Measurements from ENCODE around the gene SDHB. TPM values are rescaled to one million over a fixed set of nuclear protein-coding genes. Genes with fewer than 3 reads are reported as not detected.

Gene SDHB
- polyA plus RNA-seq, 3 donors: 116 to 275 (median 241) TPM

DNA sequence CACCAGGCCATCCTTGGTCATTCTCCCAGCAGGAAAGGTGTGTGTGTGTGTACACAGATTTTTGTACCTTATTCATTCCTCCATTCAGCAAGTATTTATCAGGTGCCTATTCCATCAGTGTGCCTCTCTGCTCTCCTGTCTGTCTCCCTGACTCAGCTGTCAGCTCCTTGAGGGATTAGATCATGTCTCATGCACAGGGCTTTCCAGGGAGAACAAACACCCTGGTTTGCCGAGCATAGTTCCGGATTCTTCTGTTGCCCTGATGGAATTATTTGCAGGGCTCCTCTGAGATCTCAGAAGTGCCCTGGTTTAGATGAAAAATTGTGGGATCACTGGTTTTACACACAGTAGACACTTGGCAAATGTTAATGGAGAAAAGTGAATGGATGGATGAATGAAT, 8.1 kb upstream of the SDHB start:
- peak overlapping the region; percentile 74 to 84 for H3K27ac ChIP-seq (ENCODE audit: low read depth in 1 of 2, low read length in 2 of 2)
- Mint-ChIP-seq H3K27me3 (ENCODE audit: low read depth in 3 of 3) (peaks cover 0 to 1% (median 0%) of the 10 kb centered on the region in 3 donors), H3K27ac (peak overlapping the region; percentile 86 to 95 (median 90))

DNA sequence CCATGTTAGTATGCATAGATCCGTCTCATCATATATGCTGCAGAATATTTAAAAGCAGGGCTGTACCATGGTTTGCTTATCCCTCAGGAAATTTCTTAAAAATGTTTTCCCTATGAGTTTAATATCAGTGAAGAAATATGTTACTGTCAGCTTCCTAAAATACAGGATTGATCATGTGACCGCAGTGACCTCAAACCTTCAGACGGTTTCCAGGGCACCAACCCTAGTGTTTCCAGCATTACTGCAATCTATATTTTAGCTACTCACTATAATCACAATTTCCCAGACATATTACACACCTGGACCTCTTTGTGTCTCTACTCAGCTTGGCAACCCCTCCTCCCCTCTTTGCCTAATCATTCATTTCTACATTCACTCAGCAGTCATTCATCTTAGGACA, 7.7 kb upstream of the SDHB start:
- Histone ChIP-seq H3K4me2 (replicated peaks; ENCODE audit: extremely low read depth, low read length, poor library complexity, severe bottlenecking) (peak overlapping the region; percentile 61), H3K27me3 (ENCODE audit: control insufficient read depth in 2 of 2, insufficient read depth in 2 of 2, low read length in 2 of 2) (no peaks in the 10 kb centered on the region), H3K4me1 (ENCODE audit: control insufficient read depth in 1 of 2, insufficient read depth in 2 of 2, low read length in 2 of 2) (peaks cover 67 to 74% of the 10 kb centered on the region in 2 donors), H3K4me3 (replicated peaks in 1 of 3; ENCODE audit: low read depth in 2 of 3, low read length in 3 of 3) (peak overlapping the region in 1 of 3 experiments; percentile 56), H3K36me3 (replicated peaks in 1 of 2; ENCODE audit: control insufficient read depth in 1 of 2, insufficient read depth in 2 of 2, low read length in 2 of 2) (no peaks in the 10 kb centered on the region), H3K79me2 (ENCODE audit: insufficient read depth, low read length) (no peaks in the 10 kb centered on the region), H4K20me1 (ENCODE audit: insufficient read depth, low read length) (no peaks in the 10 kb centered on the region), H2AFZ (ENCODE audit: insufficient read depth, low read depth, low read length, poor library complexity, severe bottlenecking) (no peak overlapping the region), H3K9me3 (replicated peaks in 1 of 2; ENCODE audit: control insufficient read depth in 1 of 2, insufficient read depth in 1 of 2, low read length in 2 of 2) (peaks cover 0 to 5% of the 10 kb centered on the region in 2 donors), H3K27ac (ENCODE audit: low read depth in 1 of 2, low read length in 2 of 2) (peak overlapping the region; percentile 74 to 84), H3K9ac (ENCODE audit: insufficient read depth, low read length, poor library complexity, severe bottlenecking) (no peak overlapping the region)
- Mint-ChIP-seq H3K4me3 (peak overlapping the region in 1 of 2 donors; percentile 8), H3K36me3 (peaks cover 0 to 4% of the 10 kb centered on the region in 2 donors), H3K27me3 (ENCODE audit: low read depth in 3 of 3) (peaks cover 0 to 1% (median 0%) of the 10 kb centered on the region in 3 donors), H3K27ac (peak overlapping the region; percentile 86 to 95 (median 90)), H3K4me1 (peaks cover 59% of the 10 kb centered on the region), H3K9me3 (peaks cover 0 to 6% (median 0%) of the 10 kb centered on the region in 7 donors)
- WGBS (ENCODE audit: insufficient coverage): 42% methylated on average over 3 of the region's 3 CpGs
- TF ChIP-seq, protein P1, sequence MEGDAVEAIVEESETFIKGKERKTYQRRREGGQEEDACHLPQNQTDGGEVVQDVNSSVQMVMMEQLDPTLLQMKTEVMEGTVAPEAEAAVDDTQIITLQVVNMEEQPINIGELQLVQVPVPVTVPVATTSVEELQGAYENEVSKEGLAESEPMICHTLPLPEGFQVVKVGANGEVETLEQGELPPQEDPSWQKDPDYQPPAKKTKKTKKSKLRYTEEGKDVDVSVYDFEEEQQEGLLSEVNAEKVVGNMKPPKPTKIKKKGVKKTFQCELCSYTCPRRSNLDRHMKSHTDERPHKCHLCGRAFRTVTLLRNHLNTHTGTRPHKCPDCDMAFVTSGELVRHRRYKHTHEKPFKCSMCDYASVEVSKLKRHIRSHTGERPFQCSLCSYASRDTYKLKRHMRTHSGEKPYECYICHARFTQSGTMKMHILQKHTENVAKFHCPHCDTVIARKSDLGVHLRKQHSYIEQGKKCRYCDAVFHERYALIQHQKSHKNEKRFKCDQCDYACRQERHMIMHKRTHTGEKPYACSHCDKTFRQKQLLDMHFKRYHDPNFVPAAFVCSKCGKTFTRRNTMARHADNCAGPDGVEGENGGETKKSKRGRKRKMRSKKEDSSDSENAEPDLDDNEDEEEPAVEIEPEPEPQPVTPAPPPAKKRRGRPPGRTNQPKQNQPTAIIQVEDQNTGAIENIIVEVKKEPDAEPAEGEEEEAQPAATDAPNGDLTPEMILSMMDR (IDR thresholded peaks at IDR 0.05): no peak
- peak in 2 of 3 donors; percentile 62 to 71 for DNase-seq
- intact Hi-C loops (cut with micrococcal nuclease): loop anchor here (2.0 to 10.0 kb wide), 5 partner anchors 13 to 341 kb away; no protein-coding TSS in a partner anchor

More for the DNA sequence above, 8.1 kb upstream of the SDHB start:
- WGBS (ENCODE audit: insufficient coverage): 94% methylated on average over 2 of the region's 2 CpGs
- Histone ChIP-seq H3K4me1 (ENCODE audit: control insufficient read depth in 1 of 2, insufficient read depth in 2 of 2, low read length in 2 of 2) (peaks cover 71 to 78% of the 10 kb centered on the region in 2 donors), H3K27me3 (ENCODE audit: control insufficient read depth in 2 of 2, insufficient read depth in 2 of 2, low read length in 2 of 2) (no peaks in the 10 kb centered on the region), H4K20me1 (ENCODE audit: insufficient read depth, low read length) (no peaks in the 10 kb centered on the region), H3K79me2 (ENCODE audit: insufficient read depth, low read length) (no peaks in the 10 kb centered on the region), H3K4me3 (replicated peaks in 1 of 3; ENCODE audit: low read depth in 2 of 3, low read length in 3 of 3) (peak overlapping the region in 1 of 3 experiments; percentile 56), H2AFZ (ENCODE audit: insufficient read depth, low read depth, low read length, poor library complexity, severe bottlenecking) (no peak overlapping the region), H3K4me2 (replicated peaks; ENCODE audit: extremely low read depth, low read length, poor library complexity, severe bottlenecking) (peak overlapping the region; percentile 61), H3K9me3 (replicated peaks in 1 of 2; ENCODE audit: control insufficient read depth in 1 of 2, insufficient read depth in 1 of 2, low read length in 2 of 2) (peaks cover 0 to 5% of the 10 kb centered on the region in 2 donors), H3K9ac (ENCODE audit: insufficient read depth, low read length, poor library complexity, severe bottlenecking) (no peak overlapping the region), H3K36me3 (replicated peaks in 1 of 2; ENCODE audit: control insufficient read depth in 1 of 2, insufficient read depth in 2 of 2, low read length in 2 of 2) (no peaks in the 10 kb centered on the region)
- Mint-ChIP-seq H3K4me1 (peaks cover 63% of the 10 kb centered on the region), H3K36me3 (peaks cover 0 to 4% of the 10 kb centered on the region in 2 donors), H3K4me3 (peak overlapping the region in 1 of 2 donors; percentile 8), H3K9me3 (peaks cover 0 to 6% (median 0%) of the 10 kb centered on the region in 7 donors)
- DNase-seq: no peak
- intact Hi-C loops (cut with micrococcal nuclease): loop anchor here (2.0 to 10.0 kb wide), 5 partner anchors 13 to 340 kb away; no protein-coding TSS in a partner anchor
- TF ChIP-seq, protein P1 (IDR thresholded peaks at IDR 0.05): no peak

All from CD14-positive monocyte (primary cell).